GM19043 (cell line): ENCODE measurements around the gene SMYD2.
A peak's percentile ranks its signal among the peaks of the same experiment; 100 is the strongest.
"Not testable (repeated sequence)": the region's sequence is repeated elsewhere in the genome, so short reads cannot be mapped to it uniquely, and the experiment has no call there.

Source experiments
- ATAC-seq: cut with Tn5 transposase; IDR thresholded peaks from one replicate; pipeline ENCODE4 v1.9.1; 2021; ENCODE audit warnings: low read depth; ENCODE audit not compliant: unreplicated experiment

SMYD2 gene

GRCh38 chr1:214271174-214271858 lies 9.6 kb upstream of the SMYD2 start:
- no peak for ATAC-seq

GRCh38 chr1:214271995-214272731 lies 8.8 kb upstream of the SMYD2 start:
- ATAC-seq, result no peak

- ATAC-seq, result no peak
Measured at GRCh38 chr1:214272964-214273533, 7.9 kb upstream of the SMYD2 start.

DNA sequence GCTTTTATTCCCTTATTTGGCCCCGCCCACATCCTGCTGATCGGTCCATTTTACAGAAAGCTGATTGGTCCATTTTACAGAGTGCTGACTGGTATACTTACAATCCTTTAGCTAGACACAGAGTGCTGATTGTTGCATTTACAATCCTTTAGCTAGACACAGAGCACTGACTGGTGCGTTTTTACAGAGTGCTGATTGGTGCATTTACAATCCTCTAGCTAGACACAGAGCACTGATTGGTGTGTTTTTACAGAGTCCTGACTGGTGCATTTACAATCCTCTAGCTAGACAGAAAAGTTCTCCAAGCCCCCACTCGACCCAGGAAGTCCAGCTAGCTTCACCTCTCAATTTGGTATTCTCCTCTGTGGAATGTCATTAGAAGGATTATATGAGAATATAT lies 5.3 kb upstream of the SMYD2 start:
- ATAC-seq, result not testable (repeated sequence)

GRCh38 chr1:214276786-214277185 lies 4.2 kb upstream of the SMYD2 start:
- ATAC-seq, result no peak

DNA sequence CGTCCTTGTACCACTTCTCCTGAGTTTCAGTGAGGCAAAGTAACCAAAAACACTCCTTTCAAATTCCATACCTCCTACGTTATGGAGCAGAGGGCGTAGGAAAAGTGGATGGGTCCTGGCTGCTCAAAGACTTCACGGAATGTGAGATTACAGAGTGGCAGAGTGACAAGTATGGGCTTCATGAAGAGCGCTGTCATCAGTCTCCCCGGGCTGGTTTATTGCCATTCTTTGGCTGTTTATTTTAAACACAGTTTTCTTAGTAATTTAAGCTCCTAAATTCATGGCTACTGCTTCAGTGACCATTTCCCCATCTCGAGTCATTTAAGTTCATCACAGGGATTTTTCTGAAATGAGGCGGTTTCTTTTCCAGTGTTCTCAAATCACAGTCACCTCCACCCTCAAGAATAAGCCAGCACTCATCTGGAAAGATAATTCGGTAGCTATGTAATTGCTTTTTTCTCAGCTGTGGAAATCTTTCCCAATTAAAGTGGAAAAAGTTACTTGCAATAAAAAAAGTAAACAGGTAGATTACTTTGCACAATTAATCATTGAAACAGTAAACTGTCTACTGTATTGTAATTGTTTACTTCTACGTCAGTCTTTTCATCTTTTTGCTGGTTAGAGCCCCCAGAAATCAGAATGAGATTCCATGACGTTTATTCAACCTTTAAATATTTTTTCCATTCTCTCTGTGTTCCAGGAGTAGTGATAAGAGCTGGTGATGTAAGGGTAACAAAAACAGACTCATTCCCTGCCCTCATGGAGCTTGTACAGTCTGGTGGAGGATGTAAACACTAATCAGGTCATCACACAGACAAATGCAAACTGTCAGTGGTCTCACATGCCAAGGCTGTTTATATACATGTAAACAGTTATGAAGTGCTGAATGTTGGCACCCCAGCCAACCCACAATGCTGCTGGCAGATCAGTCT lies 3.0 kb upstream of the SMYD2 start:
- ATAC-seq, result no peak

DNA sequence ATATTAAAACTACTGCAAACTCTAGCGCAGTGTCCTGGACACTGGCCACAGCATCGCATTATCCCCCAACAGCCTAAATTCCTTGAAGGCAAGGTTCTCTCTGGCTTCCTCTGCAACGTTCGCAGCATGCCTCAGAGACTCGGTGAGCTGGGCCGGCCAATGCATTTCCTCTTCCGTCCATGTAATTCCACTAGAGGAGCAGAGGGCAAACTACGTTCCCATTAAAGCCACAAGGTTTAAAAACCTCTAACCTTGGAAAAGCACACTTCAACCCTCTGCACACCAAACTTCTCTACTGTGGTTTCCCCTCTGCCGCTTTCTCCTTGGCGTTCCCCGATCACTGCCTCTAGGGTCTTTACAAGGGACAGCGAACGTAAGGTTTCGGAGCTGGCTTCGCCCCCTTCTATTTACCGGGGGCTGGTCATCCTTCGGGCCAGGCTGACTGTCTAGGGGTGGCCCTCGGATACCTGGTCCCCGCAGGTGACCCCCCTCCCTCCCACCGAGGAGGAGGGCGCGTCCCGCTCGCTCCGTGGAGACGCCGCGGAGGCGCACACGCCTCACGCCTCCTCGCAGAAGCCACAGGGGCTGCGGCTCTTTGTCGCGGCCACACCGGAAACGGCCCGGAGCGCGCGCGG lies 456 bp upstream of the SMYD2 start:
- ATAC-seq, result peak; percentile 19

GRCh38 chr1:214281720-214282629 lies 1.0 kb downstream of the SMYD2 start:
- ATAC-seq, result peak; percentile 0

DNA sequence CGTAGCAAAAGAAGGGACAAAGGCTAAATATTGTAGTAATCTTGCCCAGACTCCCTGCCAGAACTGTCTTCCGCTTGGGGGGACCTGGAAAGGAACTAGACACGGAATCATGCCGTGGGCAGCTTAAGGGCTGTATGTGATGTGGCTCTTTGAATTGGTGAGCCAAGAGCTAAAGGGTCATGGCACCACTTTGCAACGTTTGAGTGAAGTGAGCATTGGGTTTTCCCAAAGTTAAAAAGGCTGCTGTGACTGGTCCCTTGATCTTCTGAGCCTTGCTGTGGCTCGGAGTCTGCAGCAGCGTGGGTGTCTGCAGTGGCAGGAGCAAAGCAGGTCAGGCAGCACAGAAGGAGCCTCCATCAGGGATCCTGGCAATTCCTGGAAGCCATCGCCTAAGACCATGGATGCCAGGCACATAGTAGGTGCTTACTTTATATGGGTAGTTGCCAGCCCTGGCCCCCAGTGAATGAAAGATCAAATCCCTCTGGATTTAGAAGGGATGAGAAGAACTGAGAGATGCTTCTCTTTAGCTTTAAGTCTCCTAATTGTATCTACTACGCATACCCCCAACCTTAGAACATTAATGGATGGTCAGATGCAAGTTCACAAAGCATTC lies 1.8 kb downstream of the SMYD2 start:
- no peak for ATAC-seq

DNA sequence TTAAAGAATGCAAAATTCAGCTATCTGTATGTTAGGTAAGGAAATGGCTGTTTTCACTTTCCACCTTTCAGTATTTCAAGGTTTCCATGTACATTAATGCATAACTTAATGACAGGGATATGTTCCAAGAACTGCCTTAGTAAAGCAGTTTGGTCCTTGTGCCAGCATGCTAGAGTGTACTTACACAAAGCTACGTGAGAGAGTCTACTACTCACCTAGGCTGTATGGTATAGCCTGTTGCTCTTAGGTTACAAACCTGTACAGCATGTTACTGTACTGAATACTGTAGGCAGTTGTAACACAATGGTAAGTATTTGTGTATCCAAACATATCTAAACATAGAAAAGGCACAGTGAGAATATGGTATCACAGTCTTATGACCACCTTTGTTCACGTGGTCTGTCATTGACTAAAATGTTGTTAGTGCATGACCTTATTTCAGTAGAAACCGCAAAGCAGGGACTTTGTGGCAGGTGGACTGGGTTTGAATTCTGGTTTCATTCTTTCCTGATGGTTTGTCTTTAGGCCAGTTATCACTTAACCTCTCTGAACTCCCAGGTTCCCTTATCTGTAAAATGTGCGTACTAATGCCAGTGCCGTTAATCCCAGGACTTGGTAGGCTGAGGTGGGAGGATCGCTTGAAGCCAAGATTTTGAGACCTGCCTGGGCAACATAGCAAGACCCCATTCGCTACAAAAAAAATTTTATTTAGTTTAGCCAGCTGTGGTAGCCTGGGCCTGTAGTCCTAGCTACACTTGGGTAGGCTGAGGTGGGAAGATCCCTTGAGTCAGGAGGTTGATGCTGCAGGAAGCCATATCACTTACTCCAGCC lies 4.9 kb downstream of the SMYD2 start:
- no peak for ATAC-seq

GRCh38 chr1:214287884-214288283 lies 6.9 kb downstream of the SMYD2 start:
- no peak for ATAC-seq

- no peak for ATAC-seq
Measured at GRCh38 chr1:214289574-214290272, 8.8 kb downstream of the SMYD2 start.

- ATAC-seq, result no peak
Measured at GRCh38 chr1:214290424-214291037, 9.6 kb downstream of the SMYD2 start.

GRCh38 chr1:214292322-214292721 lies 11.4 kb downstream of the SMYD2 start:
- ATAC-seq, result no peak

- ATAC-seq, result no peak
Measured at GRCh38 chr1:214295934-214296333, 15.0 kb downstream of the SMYD2 start.

- ATAC-seq, result no peak
Measured at GRCh38 chr1:214296860-214297745, 16.1 kb downstream of the SMYD2 start.
